PFSK-1 (cell line): Measurements from ENCODE around the gene AP1G2.
A peak's percentile ranks its signal among the peaks of the same experiment; 100 is the strongest.

Experiments used
- FOXP2 ChIP-seq: optimal IDR thresholded peaks from 2 replicates; pipeline ENCODE3; 2011; ENCODE audit warnings: borderline replicate concordance, control low read depth, inconsistent platforms; ENCODE audit not compliant: insufficient read depth; ENCODE audit errors: extremely low read length, extremely low read depth
- POLR2AphosphoS5 ChIP-seq: IDR thresholded peaks from 2 replicates; pipeline ENCODE4 v1.6.1; 2012; ENCODE audit warnings: low read depth, mild to moderate bottlenecking, control low read depth, low read length, moderate library complexity
- TAF1 ChIP-seq: IDR thresholded peaks from 2 replicates; pipeline ENCODE4 v1.6.1; 2012; ENCODE audit warnings: low read length, control low read depth, borderline replicate concordance; ENCODE audit not compliant: insufficient read depth
- TF ChIP-seq, protein P1 (sequence below), 2 experiments: IDR thresholded peaks; 2 replicates each; pipeline versions ENCODE4 v1.6.1 to v1.8.0; 2011 to 2012; ENCODE audit warnings: low read depth in 2 of 2, low read length in 2 of 2, control low read depth in 1 of 2, inconsistent platforms in 1 of 2, mild to moderate bottlenecking in 1 of 2, moderate library complexity in 1 of 2; ENCODE audit not compliant: insufficient read depth in 1 of 2

DNA sequence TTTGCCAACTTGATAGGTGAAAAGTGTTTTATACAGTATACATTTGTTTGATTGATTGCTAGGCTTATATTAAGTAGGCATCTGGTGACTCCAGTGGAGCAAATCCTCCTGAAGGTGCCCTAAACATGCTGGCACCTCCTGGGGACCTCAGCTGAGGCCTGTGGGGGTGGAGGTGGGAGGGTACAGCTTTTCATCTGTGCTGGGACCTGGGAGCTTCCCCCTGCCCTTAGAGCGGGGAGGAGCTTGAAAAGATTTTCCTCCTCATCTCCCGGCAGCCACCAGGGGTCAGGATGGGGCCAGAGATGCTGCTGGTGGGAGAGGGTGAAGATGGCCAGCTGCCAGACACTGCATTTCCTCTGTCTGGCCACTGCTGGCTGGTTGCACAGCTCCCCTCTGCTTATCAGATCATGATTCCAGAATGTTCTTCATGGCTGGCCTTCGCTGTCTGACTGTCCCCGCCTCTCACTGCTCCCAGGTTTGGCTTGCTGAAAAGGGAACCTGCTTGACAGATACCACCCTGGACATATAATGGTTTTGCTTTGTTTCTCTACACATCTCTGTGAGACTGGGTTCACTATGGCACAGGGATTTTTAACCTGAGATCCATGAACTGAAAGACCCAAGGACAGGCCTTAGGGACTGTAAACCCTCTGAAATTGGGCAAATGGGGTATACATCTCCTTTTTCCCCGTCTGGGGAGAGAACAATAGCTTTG lies 21.4 kb upstream of the AP1G2 start:
- no peak for TF ChIP-seq TAF1
- TF ChIP-seq, protein P1, sequence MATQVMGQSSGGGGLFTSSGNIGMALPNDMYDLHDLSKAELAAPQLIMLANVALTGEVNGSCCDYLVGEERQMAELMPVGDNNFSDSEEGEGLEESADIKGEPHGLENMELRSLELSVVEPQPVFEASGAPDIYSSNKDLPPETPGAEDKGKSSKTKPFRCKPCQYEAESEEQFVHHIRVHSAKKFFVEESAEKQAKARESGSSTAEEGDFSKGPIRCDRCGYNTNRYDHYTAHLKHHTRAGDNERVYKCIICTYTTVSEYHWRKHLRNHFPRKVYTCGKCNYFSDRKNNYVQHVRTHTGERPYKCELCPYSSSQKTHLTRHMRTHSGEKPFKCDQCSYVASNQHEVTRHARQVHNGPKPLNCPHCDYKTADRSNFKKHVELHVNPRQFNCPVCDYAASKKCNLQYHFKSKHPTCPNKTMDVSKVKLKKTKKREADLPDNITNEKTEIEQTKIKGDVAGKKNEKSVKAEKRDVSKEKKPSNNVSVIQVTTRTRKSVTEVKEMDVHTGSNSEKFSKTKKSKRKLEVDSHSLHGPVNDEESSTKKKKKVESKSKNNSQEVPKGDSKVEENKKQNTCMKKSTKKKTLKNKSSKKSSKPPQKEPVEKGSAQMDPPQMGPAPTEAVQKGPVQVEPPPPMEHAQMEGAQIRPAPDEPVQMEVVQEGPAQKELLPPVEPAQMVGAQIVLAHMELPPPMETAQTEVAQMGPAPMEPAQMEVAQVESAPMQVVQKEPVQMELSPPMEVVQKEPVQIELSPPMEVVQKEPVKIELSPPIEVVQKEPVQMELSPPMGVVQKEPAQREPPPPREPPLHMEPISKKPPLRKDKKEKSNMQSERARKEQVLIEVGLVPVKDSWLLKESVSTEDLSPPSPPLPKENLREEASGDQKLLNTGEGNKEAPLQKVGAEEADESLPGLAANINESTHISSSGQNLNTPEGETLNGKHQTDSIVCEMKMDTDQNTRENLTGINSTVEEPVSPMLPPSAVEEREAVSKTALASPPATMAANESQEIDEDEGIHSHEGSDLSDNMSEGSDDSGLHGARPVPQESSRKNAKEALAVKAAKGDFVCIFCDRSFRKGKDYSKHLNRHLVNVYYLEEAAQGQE (IDR thresholded peaks at IDR 0.05; ENCODE audit: insufficient read depth in 1 of 2, low read depth in 2 of 2, low read length in 2 of 2): no peak
- no peak for TF ChIP-seq POLR2AphosphoS5
- peak; percentile 13 for TF ChIP-seq FOXP2
